Measurements from ENCODE around the gene IZUMO2. TPM values are rescaled to one million over a fixed set of nuclear protein-coding genes. Genes with fewer than 3 reads are reported as not detected.
A peak's percentile ranks its signal among the peaks of the same experiment; 100 is the strongest.

The IZUMO2 gene
- total and polyA plus RNA-seq, 9 of the 15 experiments (the other 6 are each of a cell fraction or from before 2014, with no cell fraction given): not detected

- TF ChIP-seq, protein P1, sequence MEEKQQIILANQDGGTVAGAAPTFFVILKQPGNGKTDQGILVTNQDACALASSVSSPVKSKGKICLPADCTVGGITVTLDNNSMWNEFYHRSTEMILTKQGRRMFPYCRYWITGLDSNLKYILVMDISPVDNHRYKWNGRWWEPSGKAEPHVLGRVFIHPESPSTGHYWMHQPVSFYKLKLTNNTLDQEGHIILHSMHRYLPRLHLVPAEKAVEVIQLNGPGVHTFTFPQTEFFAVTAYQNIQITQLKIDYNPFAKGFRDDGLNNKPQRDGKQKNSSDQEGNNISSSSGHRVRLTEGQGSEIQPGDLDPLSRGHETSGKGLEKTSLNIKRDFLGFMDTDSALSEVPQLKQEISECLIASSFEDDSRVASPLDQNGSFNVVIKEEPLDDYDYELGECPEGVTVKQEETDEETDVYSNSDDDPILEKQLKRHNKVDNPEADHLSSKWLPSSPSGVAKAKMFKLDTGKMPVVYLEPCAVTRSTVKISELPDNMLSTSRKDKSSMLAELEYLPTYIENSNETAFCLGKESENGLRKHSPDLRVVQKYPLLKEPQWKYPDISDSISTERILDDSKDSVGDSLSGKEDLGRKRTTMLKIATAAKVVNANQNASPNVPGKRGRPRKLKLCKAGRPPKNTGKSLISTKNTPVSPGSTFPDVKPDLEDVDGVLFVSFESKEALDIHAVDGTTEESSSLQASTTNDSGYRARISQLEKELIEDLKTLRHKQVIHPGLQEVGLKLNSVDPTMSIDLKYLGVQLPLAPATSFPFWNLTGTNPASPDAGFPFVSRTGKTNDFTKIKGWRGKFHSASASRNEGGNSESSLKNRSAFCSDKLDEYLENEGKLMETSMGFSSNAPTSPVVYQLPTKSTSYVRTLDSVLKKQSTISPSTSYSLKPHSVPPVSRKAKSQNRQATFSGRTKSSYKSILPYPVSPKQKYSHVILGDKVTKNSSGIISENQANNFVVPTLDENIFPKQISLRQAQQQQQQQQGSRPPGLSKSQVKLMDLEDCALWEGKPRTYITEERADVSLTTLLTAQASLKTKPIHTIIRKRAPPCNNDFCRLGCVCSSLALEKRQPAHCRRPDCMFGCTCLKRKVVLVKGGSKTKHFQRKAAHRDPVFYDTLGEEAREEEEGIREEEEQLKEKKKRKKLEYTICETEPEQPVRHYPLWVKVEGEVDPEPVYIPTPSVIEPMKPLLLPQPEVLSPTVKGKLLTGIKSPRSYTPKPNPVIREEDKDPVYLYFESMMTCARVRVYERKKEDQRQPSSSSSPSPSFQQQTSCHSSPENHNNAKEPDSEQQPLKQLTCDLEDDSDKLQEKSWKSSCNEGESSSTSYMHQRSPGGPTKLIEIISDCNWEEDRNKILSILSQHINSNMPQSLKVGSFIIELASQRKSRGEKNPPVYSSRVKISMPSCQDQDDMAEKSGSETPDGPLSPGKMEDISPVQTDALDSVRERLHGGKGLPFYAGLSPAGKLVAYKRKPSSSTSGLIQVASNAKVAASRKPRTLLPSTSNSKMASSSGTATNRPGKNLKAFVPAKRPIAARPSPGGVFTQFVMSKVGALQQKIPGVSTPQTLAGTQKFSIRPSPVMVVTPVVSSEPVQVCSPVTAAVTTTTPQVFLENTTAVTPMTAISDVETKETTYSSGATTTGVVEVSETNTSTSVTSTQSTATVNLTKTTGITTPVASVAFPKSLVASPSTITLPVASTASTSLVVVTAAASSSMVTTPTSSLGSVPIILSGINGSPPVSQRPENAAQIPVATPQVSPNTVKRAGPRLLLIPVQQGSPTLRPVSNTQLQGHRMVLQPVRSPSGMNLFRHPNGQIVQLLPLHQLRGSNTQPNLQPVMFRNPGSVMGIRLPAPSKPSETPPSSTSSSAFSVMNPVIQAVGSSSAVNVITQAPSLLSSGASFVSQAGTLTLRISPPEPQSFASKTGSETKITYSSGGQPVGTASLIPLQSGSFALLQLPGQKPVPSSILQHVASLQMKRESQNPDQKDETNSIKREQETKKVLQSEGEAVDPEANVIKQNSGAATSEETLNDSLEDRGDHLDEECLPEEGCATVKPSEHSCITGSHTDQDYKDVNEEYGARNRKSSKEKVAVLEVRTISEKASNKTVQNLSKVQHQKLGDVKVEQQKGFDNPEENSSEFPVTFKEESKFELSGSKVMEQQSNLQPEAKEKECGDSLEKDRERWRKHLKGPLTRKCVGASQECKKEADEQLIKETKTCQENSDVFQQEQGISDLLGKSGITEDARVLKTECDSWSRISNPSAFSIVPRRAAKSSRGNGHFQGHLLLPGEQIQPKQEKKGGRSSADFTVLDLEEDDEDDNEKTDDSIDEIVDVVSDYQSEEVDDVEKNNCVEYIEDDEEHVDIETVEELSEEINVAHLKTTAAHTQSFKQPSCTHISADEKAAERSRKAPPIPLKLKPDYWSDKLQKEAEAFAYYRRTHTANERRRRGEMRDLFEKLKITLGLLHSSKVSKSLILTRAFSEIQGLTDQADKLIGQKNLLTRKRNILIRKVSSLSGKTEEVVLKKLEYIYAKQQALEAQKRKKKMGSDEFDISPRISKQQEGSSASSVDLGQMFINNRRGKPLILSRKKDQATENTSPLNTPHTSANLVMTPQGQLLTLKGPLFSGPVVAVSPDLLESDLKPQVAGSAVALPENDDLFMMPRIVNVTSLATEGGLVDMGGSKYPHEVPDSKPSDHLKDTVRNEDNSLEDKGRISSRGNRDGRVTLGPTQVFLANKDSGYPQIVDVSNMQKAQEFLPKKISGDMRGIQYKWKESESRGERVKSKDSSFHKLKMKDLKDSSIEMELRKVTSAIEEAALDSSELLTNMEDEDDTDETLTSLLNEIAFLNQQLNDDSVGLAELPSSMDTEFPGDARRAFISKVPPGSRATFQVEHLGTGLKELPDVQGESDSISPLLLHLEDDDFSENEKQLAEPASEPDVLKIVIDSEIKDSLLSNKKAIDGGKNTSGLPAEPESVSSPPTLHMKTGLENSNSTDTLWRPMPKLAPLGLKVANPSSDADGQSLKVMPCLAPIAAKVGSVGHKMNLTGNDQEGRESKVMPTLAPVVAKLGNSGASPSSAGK (IDR thresholded peaks at IDR 0.05): peak; percentile 31
- TF ChIP-seq CHD2 (IDR thresholded peaks at IDR 0.05; ENCODE audit: low read depth, low read length): 0 out of 2 replicates have a peak, but pooled peaks have one; percentile 13
- no peak for TF ChIP-seq PATZ1 (CRISPR knock-in tag; IDR thresholded peaks at IDR 0.05; ENCODE audit: borderline replicate concordance)
- TF ChIP-seq SMARCB1 (IDR thresholded peaks at IDR 0.05; ENCODE audit: insufficient read length, low read depth): no peak
- peak in 1 of 2 experiments; percentile 36; a peak in 1 of 4 replicates for TF ChIP-seq MAZ (CRISPR knock-in tag; conservative IDR thresholded peaks at IDR 0.05 in 1 of 2, IDR thresholded peaks at IDR 0.05 in 1 of 2)
- no peak for TF ChIP-seq TSC22D4 (tag; IDR thresholded peaks at IDR 0.05)
- no peak for TF ChIP-seq WHSC1 (IDR thresholded peaks at IDR 0.05; ENCODE audit: low read length)
- TF ChIP-seq SMAD3 (CRISPR knock-in tag; conservative IDR thresholded peaks at IDR 0.05): no peak
- no peak for TF ChIP-seq ZBTB33 (CRISPR knock-in tag; IDR thresholded peaks at IDR 0.05)
- no peak for TF ChIP-seq MYNN (IDR thresholded peaks at IDR 0.05)
- no peak for TF ChIP-seq MYNN (CRISPR knock-in tag; IDR thresholded peaks at IDR 0.05)
- TF ChIP-seq ELF4 (CRISPR knock-in tag; IDR thresholded peaks at IDR 0.05): no peak
Observed at GRCh38 chr19:50203281-50204080, 40.4 kb upstream of the IZUMO2 start, which contains the start of gene MYH14 (continued).
